ENCODE results near the gene FYTTD1. TPM values are rescaled to one million over a fixed set of nuclear protein-coding genes. Genes with fewer than 3 reads are reported as not detected.
A peak's percentile ranks its signal among the peaks of the same experiment; 100 is the strongest.

FYTTD1 gene
- total RNA-seq, 1 experiment from 2014 or later: 23.7 TPM

- TF ChIP-seq ZNF281 (CRISPR knock-in tag; IDR thresholded peaks at IDR 0.05): peak; percentile 22; the same call in 1 of the 2 replicates
- TF ChIP-seq AFF4 (CRISPR knock-in tag; IDR thresholded peaks at IDR 0.05; ENCODE audit: borderline replicate concordance): peak; percentile 91; the same call in 1 of the 2 replicates
- peak; percentile 40; the same call in 1 of the 2 replicates for TF ChIP-seq NFATC4 (CRISPR knock-in tag; IDR thresholded peaks at IDR 0.05)
- 0 out of 2 replicates have a peak, but pooled peaks have one; percentile 65 for TF ChIP-seq STAT6 (CRISPR knock-in tag; conservative IDR thresholded peaks at IDR 0.05; ENCODE audit: low read depth)
- TF ChIP-seq FOXK1 (CRISPR knock-in tag; IDR thresholded peaks at IDR 0.05): peak; percentile 76; the same call in 1 of the 2 replicates
- 0 out of 2 replicates have a peak, but pooled peaks have one; percentile 51 for TF ChIP-seq NR3C1 (CRISPR knock-in tag; conservative IDR thresholded peaks at IDR 0.05; ENCODE audit: low read depth)
- TF ChIP-seq TP53 (CRISPR knock-in tag; IDR thresholded peaks at IDR 0.05): peak; percentile 83; the same call in 1 of the 2 replicates
- TF ChIP-seq ZMAT4 (CRISPR knock-in tag; IDR thresholded peaks at IDR 0.05): no peak
- TF ChIP-seq FOXP1 (CRISPR knock-in tag; IDR thresholded peaks at IDR 0.05; ENCODE audit: borderline replicate concordance): peak; percentile 55
- TF ChIP-seq CBFB (CRISPR knock-in tag; IDR thresholded peaks at IDR 0.05; ENCODE audit: low read depth): peak; percentile 95
- TF ChIP-seq USF2 (CRISPR knock-in tag; IDR thresholded peaks at IDR 0.05): peak; percentile 64; the same call in 1 of the 2 replicates
- TF ChIP-seq PREB (CRISPR knock-in tag; IDR thresholded peaks at IDR 0.05; ENCODE audit: borderline replicate concordance): peak; percentile 87; the same call in 1 of the 2 replicates
- no peak for TF ChIP-seq SOX15 (CRISPR knock-in tag; IDR thresholded peaks at IDR 0.05)
- TF ChIP-seq E2F4 (CRISPR knock-in tag; IDR thresholded peaks at IDR 0.05; ENCODE audit: borderline replicate concordance, low read depth): no peak
- TF ChIP-seq OVOL2 (CRISPR knock-in tag; IDR thresholded peaks at IDR 0.05; ENCODE audit: borderline replicate concordance): no peak
- TF ChIP-seq KAT7 (CRISPR knock-in tag; IDR thresholded peaks at IDR 0.05; ENCODE audit: borderline replicate concordance): peak; percentile 87; the same call in 1 of the 2 replicates
- no peak for TF ChIP-seq IRF2 (CRISPR knock-in tag; IDR thresholded peaks at IDR 0.05; ENCODE audit: borderline replicate concordance, low read depth)
- peak; percentile 78; the same call in 1 of the 2 replicates for TF ChIP-seq MYBL2 (CRISPR knock-in tag; IDR thresholded peaks at IDR 0.05)
- TF ChIP-seq IRF1 (CRISPR knock-in tag; IDR thresholded peaks at IDR 0.05): peak; percentile 39; the same call in 1 of the 2 replicates
- peak; percentile 6; the same call in 1 of the 2 replicates for TF ChIP-seq JUN (CRISPR knock-in tag; IDR thresholded peaks at IDR 0.05)
- peak; percentile 89 for TF ChIP-seq SMAD3 (CRISPR knock-in tag; IDR thresholded peaks at IDR 0.05; ENCODE audit: borderline replicate concordance)
- TF ChIP-seq ZNF232 (CRISPR knock-in tag; IDR thresholded peaks at IDR 0.05): peak; percentile 73; the same call in 1 of the 2 replicates
Observed at GRCh38 chr3:197791113-197791891, 41.6 kb downstream of the FYTTD1 start, which contains the start of gene LRCH3 (continued).
